GM19324 (cell line): ENCODE data around the gene ME2.
"Not testable (repeated sequence)": the region's sequence is repeated elsewhere in the genome, so short reads cannot be mapped to it uniquely, and the experiment has no call there.

ENCODE experiments used
- ATAC-seq: cut with Tn5 transposase; IDR thresholded peaks from one replicate; pipeline ENCODE4 v1.9.1; 2021; ENCODE audit warnings: mild to moderate bottlenecking, moderate library complexity; ENCODE audit not compliant: unreplicated experiment, low FRiP score

ME2 gene

DNA sequence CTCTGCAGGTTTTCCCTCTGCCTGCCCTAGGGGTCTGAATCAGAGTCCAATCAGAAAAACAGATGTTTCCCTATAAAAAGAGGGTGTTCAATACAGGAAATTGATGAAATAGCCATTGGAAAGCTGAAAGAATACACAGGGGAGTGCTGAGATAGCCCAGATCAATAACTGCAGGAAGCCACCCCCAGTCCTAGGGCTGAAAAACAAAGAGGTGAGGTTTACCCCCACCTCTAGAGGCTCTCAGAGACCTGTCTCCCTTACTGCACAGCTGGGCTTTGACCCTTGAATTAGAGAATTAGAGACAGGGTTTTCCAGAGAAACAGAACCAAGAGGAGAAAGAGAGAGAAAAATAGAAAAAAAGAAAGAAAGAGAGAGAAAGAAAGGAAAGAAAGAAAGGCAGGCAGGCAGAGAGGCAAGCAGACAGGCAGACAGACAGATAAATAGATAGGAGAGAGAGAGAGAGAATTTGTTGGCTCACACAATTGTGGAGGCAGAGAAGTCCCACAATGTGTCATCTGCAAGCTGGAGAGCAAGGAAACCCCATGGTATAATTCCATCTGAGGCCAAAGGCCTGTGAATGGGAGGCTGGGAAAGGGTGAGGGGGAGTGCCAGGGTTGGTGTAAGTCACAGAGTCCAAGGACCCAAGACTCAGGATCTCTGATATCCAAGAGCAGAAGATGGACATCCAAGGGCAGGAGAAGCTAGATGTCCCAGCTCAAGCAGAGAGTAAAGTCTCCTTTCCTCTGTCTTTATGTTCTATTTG, 18.9 kb upstream of the ME2 start:
- ATAC-seq: no peak

DNA sequence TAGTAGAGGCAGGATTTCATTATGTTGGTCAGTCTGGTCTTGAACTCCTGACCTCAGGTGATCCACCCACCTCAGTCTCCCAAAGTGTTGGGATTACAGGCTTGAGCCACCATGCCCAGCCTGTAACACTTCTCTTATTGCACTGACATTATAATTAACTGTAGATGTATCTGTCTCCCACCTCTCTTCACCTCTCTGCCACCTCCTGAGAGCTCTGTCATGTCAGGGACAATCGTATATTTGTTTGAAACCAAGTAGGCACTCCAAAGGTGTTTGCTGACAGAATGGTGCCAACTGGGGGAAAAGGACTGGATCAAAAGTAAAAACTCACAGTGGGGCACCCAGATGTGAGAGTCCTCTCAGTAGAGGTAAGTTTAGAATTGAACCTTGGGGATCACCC, 17.3 kb upstream of the ME2 start:
- no peak for ATAC-seq

DNA sequence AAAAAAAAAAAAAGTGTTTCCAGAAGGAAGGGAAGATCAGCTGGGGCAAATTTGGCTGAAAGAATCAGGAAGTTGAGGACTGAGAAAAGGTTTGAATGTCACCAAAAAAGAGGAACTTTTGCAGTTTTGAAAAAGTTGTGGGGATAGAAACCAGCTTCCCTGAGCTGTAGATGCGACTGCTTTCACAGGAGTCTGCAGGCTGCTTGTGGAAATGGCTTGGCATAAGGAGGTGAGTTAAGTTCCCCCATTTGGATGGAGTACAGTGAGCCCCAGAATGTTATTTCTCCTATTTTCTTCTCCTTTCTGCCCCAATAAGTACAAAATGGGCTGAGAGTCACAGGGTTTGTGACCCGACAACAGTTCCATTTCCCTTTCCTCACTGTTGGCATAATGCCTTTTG, 16.5 kb upstream of the ME2 start:
- ATAC-seq: no peak

DNA sequence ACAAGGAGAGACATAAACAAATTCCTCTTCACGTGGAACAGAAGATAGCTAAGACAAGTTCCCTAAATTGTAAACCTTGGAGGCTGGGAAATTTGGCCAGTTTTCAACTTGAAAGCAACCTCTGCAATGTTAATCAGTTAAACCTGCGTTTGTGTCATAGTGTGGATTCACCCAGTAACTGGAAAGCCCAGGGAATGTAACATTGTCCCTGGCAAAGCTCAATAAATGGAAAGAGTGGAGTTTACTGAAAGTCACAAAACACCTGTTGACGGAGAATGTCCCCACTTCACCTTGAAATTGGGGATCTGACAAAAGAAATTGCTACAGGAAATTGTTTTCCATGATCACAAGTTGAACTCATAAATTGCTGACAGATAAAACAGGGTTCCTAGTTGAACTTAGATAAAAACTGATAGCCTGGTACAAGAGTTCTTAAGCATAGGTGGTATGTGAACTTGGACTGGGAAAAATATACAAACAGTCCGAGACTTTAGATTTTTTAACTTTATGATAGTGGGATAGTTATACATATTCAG, 15.0 kb upstream of the ME2 start:
- no peak for ATAC-seq

DNA sequence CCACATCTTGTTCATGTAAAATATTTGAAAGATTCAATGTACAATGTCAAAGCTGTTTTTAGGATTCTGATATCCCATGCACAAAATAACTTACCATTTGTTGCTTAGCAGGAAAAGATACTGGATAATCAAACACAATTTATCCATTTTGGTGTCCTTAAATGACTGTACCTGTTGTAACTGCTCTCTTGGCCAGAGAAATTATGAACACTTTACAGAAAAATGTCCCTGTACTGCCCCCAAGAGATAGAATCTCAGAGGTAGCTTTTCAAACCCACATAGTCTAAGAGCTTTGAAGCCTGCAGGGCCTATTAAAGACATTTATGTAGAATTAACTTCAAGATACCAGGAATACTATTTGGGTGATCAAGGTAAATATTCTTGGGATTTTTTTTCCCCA, 12.2 kb upstream of the ME2 start:
- no peak for ATAC-seq

DNA sequence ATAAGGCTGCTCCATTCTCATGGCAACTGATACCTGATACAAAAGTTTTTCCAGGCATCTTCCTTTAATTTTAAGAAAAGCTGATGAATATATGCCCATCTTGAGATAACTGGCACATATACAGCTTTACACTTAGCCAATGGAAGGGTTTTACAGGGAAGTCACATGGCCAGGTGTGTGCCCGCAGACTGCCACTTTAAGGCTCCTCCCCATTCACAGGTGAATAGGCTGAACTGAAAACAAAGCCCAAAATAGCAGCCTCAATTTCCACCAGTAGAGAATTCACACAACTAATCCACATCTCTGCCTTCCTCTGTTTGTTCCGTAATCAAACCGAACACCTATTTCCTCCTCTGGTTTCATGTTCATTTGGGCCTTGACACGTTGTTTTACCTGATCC, 9.8 kb upstream of the ME2 start:
- ATAC-seq: no peak

DNA sequence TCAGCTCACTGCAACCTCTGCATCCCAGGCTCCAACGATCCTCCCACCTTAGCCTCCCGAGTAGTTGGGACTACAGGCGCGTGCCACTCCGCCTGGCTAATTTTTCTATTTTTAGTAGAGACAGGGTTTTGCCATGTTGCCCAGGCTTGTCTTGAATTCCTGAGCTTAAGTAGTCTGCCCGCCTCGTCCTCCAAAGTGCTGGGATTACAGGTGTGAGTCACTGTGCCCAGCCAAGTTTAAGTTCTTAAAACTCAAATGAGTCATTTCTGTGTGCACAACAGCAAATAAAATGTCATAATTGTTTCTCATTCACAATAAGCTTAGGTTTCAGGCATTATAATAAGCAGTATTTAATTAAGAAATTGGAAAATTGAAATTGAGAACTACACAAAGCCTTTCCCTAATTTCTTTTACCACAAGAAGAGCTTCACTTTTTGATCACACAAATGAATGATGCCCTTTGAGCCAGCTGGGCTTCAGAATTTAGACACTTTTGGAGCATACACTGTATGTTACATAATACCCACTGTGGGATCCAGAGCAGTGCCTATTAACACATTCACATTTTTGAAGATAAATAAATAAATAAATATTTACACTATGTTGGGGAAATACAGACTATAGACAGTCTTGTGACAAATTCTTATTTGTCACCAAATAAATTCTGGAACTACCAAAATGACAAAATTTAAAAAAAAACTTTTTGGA, 8.6 kb upstream of the ME2 start:
- no peak for ATAC-seq

DNA sequence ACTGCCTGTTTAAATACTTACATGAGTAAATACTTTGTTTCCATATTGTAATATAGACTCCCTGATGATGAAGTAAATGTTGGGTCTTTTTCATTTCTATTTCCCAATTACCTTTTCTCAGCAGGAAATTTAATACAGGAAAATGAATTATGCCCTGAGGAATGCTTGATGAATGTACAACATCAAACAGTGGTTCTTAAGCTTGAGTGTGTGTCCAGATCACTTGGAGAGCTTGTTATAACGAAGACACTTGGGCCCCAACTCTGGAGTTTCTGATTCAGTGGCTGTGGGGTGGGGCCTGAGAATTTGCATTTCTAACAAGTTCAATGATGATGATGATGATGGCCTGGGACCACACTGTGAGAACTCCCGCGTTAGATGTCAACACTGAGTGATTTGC, 7.1 kb upstream of the ME2 start:
- no peak for ATAC-seq

DNA sequence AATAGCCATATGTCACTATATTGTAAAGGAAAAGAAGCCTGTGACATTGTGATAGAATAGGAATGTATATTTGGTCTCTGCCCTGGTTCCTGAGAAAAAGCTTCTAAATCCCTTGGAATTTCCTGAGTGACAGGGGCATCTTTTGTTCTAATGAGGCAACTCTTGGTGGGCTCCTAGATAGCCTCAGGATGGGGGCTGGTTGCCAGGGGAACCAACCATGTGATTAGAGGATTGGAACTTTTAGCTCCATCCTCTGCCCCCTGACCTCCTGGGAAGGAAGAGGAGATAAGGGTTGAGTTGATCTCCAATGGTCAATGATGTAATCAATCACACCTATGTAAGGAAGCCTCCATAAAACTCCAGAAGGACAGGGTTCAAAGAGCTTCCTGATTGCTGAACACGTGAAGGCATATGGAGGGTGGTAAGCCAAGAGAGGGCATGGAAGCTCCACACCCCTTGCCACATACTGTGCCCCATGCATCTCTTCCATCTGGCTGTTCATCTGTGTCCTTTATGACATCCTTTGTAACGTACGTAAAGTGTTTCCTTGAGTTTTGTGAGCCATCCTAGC, 2.9 kb upstream of the ME2 start:
- no peak for ATAC-seq

DNA sequence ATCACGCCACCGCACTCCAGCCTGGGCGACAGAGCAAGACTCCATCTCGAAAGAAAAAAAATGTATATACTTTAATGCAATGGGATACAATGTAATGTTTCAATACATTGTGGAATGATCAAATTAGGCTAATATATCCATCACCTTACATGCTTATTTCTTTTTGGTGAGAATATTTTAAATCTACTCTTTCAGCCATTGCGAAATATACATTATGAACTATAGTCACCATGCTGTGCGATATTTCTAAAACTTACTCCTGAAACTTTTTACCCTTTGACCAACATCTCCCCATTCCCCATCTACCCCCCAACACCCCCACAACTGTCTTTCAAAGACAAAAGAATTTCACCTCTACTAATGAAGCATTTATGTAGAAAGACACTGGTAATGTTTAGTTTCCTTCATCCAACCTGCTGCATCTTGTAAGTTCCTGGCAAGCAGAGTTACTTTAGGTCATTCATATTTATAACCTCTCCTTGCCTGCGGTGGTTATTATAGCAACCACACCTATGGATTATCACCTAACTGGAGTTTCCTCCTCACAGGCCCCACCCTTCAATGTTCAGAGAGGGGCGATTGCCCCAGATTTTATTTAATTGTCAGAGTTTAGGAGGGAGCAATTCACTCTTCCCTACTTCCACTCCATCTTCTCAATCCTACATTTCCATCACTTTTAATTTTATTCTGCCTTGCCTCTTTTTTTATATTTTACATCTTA, 1.2 kb upstream of the ME2 start:
- no peak for ATAC-seq

DNA sequence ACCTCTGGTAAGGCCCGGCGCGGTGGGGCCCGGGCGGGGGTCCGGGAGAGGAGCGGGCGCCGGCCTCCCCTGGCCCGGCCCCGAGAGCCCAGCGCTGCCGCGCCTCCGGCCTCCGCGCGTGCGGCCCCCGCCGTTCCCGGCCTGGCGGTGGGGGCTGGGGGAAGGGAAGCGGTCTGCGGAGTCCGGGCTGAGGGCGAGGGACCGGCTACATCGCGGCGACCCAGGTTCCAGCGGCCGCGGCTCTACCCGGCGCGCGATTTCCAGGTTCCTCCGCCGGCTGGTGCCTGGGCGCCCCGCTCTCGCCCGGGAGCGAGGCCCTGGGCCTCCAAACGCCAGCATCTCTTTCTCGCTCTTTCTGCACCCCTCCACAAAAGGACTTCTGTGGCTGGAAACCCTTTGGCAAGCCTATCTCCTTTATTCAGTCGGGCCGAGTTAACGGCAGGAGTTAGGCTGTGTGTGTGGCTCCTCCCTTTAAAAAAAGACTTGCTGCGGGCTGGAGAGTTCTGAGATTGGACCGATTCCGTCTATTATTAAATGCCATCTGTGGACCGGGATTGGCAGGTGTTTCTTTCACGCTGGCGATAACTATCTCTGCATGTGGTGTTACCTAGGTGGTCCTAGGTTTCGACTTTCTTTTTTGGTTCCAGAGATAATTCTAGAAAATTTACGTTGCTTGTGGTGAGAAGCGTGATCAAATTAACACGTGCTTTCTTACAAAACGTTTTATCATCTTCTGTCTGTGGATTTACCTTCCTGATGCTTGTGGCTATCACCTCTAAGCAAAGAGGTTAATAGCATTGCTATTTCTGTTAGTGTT, 592 bp downstream of the ME2 start:
- ATAC-seq: peak; percentile 9

DNA sequence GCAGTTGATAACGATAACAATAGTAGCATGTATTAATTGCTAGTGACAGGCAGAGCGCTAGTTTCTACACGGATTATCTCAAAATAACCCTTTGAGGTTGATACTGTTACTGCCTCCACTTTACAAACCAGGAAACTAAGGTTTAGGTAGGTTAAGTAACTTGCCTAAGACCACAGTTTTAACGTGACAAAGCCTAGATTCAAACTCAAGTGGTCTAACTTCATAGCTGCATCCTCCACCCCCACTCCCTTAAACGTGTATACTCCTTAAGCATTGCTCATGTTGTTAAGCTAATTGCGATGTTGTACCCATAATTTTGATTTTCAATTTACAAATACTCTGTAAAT, 1.2 kb downstream of the ME2 start:
- ATAC-seq: no peak

DNA sequence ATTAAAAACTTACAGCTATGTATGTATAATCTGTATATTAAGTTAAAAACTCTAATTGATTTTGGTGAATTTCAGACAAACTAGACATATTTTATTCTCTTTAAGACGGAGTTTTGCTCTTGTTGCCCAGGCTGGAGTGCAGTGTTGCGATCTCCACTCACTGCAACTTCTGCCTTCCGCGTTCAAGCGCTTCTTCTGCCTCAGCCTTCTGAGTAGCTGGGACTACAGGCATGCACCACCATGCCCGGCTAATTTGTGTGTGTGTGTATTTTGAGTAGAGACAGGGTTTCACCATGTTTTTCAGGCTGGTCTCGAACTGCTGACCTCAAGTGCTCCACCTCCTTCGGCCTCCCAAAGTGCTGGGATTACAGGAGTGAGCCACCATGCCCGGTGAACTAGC, 2.0 kb downstream of the ME2 start:
- not testable (repeated sequence) for ATAC-seq

DNA sequence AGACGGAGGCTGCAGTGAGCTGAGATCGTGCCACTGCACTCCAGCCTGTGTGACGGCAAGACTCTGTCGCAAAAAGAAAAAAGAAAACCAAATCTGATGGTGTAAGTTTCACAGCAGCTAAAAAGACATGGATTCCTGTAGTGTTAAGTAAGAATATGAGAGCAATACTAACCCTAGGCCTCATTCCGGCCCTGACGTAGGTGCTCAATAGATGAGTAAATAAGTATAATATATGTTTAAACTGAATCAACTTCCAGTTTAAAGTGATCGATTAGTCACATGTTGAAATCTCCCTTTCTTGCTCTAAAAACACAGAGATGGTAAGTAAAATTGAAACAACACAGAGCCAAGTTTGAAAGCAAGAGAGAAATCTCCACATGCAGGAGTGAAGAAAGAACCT, 8.0 kb downstream of the ME2 start:
- ATAC-seq: no peak

DNA sequence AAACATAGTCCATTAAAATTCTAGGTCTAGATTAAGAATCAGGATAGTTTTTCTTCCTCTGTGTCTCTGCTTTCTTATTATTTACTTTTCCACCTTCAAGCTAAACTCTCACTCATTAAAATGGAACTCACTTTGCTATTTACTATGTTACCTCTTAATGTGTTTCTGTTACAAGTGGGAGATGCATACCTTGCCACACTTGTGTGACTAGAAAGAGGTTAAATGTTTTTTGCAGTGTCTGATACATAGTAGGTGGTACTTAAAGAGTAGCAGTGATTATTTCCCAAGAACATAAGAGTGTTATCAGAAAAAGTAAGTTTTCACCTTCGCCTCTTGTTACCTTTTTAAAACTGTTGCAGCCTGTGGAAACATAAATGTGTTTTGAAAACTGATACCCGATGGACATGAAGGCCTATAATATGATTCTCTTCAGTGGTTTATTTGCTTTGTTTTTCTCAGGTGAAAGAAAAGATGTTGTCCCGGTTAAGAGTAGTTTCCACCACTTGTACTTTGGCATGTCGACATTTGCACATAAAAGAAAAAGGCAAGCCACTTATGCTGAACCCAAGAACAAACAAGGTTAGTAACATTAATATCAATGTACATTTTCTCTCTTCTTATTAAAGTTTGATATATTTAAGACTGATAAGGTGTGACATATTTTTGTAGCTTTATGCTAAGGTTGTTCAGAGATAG, 16.6 kb downstream of the ME2 start:
- ATAC-seq: no peak

DNA sequence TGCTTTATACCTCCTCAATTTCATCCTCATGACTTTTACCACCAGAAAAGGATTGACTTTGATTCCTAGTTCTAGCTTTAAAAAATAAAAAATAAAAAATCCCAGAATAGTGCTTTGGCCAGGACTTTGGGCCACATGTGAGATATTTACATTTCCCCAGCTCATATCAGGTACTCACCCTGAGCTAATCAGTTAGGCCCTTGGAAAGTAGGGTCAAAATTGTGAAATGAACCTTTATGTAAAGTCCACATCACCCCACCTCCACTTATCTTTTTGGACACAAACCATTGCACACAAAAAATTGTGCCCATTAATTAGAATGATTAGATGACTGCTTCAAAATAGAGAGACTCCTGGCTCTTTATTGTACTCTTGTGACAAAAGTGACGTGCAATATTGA, 17.2 kb downstream of the ME2 start:
- no peak for ATAC-seq

DNA sequence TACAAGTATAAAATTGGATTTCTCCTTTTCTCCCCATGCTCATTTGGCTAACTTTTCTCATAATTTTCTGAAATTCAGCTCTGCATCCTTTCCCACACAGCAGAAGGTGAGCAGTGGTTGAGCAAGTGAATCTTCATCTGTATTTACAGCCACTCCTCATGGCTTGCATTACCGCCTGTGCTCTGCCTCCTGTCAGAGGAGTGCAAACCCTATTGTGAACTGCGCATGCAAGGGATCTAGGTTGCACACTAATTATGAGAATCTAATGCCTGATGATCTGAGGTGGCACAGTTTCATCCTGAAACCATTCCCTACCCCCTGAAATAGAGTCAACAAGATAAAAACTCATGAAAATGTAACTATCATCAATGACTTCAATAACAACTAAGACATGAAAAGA, 20.0 kb downstream of the ME2 start:
- no peak for ATAC-seq

DNA sequence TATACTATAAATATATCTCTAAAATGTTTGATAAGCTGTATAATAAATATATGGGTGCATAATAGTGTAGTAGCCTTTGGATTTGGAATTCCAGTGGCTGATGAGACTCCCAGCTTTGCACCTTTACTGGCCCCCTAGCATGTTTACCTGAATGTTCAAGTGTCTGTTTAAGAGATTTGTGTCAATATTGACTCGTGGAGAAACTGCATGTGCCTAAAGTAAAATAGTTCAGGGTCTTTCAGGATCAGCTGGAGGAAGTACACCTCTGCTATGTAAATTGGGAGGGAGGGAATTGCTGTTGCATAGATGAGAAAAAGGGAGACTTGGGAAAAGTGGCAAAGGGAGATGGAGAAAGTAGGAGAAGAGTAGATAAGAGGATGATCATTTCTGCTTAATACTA, 23.9 kb downstream of the ME2 start:
- ATAC-seq: no peak

DNA sequence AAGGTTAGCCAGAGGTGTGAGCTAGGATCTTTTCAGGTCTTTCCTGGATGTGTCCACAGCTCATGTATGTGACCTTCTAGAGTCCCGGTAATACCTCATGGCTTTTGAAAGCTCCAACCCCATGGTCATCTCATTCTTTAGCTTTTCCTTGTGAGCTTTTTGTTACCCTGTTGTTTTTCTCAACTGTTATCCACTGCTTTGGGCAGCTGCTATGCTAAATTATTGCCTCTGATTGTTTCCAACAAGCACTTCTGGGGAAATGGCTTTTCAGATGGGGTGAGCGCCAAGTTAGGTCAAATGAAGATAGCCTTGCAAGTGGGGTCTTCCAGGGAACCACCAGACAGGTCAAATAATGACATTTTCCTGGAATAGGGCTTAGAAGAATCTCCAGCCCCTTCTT, 27.9 kb downstream of the ME2 start:
- ATAC-seq: no peak

DNA sequence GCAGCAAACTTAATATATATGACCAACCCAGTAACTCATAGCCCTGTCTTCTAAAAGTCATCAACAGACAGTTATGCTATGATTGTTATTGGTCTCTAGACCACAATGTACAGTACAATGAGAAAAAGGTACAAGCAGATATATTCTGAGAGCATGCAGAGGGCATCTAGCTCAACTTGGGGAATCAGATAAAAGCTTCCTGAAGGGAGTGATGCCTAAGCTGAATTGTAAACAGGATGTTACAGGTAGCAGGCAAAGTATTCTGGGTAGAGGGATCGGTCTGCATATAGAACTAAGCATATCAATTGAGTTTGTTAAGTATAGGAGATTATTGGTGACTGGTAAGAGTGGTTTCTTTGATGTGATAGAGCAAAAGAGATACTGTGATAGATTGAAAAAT, 30.3 kb downstream of the ME2 start:
- no peak for ATAC-seq
